Stimulated activated CD4-positive, alpha-beta T cell treated with anti-CD3 and anti-CD28 coated beads, Interleukin-4, amount 100 ng/mL, for 48 hours (primary cell): ENCODE measurements around the gene CALHM1.

Source experiments
- DNase-seq, 2 donors: peaks; one replicate each; pipeline ENCODE4 v3.0.0-alpha.2; 2020; ENCODE audit warnings: low read depth in 2 of 2

The CALHM1 gene

GRCh38 chr10:103455235-103455634 is 3.5 kb downstream of the CALHM1 start:
- no peak for DNase-seq

GRCh38 chr10:103454026-103454425 is 4.7 kb downstream of the CALHM1 start:
- no peak for DNase-seq

GRCh38 chr10:103452506-103453230 is 6.0 kb downstream of the CALHM1 start:
- no peak for DNase-seq

DNA sequence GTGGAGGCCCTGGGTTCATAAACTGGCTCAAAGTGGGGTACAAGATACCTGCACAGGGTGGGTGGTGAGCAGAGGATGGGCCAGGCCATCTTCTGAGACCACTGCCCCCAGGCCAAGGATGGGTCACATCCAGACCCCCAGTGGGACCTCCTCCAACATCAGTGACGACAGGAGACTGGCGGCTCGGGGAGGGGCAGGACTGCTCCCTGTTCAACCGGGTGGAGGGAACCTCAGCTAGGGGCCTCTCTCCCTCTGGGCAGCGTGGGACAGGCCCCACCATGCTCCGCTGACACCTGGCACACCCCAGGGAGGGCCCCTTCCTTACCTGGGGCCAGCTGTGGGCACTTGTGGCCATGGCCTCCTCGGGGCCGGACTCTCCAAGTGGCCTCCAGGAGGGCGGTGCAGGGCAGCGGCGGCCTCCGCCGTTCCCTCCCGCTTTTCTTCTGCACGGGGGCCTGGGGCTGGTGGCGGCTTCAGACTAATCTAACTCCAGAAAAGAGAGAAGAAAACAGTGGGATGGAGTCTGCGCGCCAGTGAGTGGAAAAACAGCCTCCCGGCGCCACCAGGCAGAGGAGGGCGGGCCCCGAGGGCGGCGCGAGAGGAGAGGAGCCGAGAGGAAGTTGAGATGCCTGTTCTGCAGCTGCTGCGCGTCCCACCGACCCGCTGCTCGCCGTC is 6.7 kb downstream of the CALHM1 start, which contains the start of gene CALHM2:
Gene CALHM2, minus strand, starts transcription at position 540 of the 675 bp plus-strand sequence. CDS start 2,429 bp downstream, outside the sequence.
- DNase-seq = peak; percentile 45 to 59

DNA sequence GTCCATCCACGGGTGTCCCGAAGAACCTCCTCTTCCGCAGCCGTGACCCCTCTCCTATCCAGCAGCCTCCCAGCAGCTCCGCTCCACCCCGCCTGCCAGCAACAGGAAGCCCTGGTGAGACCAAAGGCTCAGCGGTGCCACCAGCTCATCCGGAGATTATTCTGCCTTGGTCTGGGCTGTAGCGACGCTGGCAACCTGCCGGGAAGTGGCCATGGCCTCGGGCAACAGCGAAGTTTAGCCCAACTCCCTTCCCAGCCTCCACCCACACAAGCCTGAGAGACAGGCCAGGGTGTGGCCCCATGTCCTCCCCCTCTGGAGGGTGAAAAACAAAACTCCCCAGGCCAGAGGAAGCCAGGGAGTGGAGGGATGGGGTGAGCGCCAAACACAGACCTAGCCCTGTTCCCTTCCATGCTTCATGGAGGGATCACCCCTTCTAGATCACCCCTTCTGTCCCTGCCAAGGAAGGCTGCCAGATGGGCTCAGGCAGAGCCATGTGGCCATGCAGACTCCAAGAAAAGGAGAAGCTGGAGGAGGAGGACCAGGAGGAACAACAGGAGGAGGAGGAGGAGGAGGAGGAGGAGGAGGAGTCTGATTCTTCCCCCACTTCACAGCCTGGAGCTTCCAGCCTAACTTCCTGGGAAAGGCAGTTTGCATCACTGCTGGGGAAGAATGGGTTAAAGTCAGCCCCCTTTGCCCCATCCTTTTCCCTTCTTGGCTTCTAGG is 7.4 kb downstream of the CALHM1 start:
- DNase-seq = peak in 1 of 2 donors; percentile 28

DNA sequence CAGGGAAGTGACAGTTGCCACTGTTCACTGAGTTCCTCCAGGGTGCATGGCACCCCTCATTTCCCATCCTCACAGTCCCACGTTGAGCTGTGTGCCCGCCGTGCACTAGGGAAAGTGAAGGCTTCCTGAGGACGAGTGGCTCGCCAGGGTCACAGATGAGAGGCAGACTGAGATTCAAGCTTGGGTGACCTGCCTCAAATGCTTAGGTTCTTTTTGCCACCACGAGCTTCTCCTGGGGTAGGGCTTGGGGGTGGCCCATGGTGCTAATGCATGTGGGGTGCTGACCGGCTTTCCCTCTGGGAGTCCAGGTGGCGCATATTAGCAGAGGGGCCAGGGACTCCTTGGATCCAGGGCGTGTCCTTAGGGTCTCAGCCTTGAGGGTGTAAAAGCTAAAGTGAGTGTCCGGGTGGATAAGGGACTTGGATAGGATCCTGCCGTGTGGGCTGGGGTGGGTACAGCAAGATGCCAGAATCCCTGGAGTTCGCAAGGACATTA is 8.5 kb downstream of the CALHM1 start:
- no peak for DNase-seq

GRCh38 chr10:103449208-103450144 is 9.2 kb downstream of the CALHM1 start:
- DNase-seq = no peak

DNA sequence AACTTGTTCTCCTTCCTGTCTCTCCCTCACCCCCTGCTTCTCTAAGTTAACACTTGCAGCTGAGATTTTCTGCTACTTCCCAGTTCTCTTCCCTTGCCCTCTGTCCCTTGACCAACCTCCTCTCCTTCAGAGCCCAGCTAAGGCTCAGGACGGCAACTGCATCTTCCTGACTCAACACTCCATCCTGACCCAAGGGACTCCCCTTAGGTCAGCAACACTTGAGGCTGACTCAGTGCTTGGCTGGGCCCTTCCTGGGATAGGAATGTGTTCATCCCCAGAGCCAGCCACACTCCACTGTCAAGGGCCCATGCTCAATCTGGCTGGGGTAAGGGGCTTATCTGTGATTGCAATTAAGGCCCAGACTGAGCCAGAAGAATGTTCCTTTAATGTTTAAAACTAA is 10.0 kb downstream of the CALHM1 start:
- no peak for DNase-seq

- DNase-seq = no peak
These were observed 11.5 kb downstream of the CALHM1 start for GRCh38 chr10:103447187-103447586.

- no peak for DNase-seq
These were observed 12.7 kb downstream of the CALHM1 start for GRCh38 chr10:103445767-103446567.

DNA sequence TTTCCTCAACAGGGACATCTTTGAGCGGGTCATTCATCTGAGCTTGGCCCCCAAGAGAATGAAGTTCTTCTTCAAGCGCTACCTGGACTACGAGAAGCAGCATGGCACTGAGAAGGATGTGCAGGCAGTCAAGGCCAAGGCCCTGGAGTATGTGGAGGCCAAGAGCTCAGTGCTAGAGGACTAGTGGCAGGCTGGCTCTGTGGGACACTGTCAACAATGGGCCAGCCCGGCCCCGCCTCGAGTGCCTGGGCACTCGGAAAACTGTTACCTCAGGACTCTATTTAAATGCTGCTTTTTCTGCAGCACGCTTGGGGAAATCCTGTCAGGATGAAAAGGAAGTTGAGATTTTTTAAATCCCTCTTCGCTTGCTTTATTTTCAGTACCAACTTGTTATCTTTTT is 13.3 kb downstream of the CALHM1 start:
- no peak for DNase-seq

GRCh38 chr10:103444478-103444877 is 14.2 kb downstream of the CALHM1 start:
- no peak for DNase-seq

GRCh38 chr10:103443475-103444185 is 15.1 kb downstream of the CALHM1 start:
- DNase-seq = no peak

- no peak for DNase-seq
These were observed 16.7 kb downstream of the CALHM1 start for GRCh38 chr10:103442031-103442461.

- no peak for DNase-seq
These were observed 17.1 kb downstream of the CALHM1 start for GRCh38 chr10:103441611-103442010.

GRCh38 chr10:103441206-103441605 is 17.5 kb downstream of the CALHM1 start:
- no peak for DNase-seq

DNA sequence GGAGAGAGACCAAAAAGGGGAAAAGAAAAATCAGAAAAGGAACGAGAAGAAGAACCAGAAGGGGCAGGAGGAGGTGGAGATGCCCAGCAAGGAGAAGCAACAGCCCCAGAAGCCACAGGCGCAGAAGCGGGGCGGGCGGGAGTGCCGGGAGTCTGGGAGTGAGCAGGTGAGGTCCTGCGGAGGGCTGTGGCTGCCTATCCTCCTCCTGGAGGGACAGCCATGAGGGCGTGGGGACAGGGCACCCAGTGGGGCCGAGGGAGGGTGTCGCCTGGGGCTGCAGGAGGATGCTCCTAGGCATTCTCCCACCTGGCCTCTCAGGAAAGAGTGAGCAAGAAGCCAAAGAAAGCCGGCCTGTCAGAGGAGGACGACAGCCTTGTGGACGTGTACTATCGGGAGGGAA is 18.3 kb downstream of the CALHM1 start:
- DNase-seq = no peak

DNA sequence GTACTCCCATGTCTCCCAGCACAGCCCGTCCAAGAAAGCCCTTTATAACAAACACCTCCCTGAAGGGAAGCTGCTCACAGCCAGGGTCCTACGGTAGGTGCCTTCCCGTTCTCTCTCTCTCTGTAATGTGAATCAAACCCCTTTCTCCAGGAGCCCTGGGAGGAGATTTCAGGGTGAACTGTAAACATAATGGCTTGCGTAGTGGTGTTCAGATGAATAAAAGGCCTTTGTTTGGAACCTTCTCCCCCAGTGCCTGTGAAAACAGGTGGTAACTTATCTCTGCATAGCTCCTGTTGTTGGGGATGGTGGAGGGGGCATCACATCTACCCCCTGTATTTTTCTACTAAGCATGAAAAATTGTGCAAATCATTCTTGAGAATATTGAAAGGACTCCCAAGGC is 18.9 kb downstream of the CALHM1 start:
- DNase-seq = no peak

DNA sequence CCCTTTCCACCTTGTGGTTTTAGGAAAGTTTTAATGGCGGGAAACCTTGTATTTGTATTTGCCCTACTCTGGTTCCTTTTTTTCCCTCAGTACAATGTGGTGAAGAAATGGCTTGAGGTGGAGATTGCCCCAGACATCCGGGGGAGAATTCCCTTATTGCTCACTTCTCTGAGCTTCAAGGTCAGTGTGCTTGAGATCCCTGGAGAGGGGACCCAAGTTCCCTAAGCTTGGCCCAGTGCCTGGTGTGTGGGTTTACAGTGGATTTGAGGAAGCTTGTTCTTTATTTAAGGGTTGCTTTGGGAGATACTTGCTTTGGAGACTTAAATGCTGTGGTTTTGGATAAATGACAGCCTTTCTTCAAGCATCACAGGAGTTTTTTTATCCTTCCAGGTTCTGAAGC is 24.8 kb downstream of the CALHM1 start:
- no peak for DNase-seq

GRCh38 chr10:103431902-103432301 is 26.8 kb downstream of the CALHM1 start:
- no peak for DNase-seq
